RKO (cell line): ENCODE measurements around the gene OLIG1.

Experiments
- DNase-seq: peaks from one replicate; pipeline ENCODE4 v3.0.0-alpha.2; 2016; ENCODE audit warnings: low spot score

Gene OLIG1

DNA sequence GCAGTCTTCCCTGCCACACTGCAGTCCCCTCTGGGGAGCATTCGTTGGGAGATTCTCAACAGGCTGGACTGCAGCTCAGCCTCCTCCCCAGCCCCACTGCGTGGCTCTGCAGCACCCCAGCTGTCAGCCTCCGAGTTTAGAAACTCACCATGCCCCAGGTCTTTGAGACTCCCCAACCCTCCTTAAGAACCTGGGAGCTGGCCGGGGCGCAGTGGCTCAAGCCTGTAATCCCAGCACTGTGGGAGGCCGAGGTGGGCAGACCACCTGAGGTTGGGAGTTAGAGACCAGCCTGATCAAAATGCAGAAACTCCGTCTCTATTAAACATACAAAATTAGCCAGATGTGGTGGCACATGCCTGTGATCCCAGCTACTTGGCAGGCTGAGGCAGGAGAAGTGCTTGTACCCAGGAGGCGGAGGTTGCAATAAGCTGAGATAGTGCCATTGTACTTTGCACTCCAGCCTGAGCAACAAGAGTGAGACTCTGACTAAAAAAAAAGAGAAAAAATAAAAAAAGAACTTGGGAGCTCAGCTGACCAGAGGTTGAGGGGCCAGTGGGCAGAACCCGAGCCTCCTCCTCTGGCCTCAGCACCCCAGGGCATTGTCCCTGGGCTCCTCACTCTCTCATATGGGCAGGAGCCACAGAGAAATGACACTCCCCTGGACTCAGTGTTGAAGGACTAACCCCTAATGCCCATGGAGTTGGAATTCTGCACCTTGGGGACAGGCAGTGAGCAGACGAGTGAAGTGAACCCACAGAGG lies 38.6 kb upstream of the OLIG1 start:
- no peak for DNase-seq

DNA sequence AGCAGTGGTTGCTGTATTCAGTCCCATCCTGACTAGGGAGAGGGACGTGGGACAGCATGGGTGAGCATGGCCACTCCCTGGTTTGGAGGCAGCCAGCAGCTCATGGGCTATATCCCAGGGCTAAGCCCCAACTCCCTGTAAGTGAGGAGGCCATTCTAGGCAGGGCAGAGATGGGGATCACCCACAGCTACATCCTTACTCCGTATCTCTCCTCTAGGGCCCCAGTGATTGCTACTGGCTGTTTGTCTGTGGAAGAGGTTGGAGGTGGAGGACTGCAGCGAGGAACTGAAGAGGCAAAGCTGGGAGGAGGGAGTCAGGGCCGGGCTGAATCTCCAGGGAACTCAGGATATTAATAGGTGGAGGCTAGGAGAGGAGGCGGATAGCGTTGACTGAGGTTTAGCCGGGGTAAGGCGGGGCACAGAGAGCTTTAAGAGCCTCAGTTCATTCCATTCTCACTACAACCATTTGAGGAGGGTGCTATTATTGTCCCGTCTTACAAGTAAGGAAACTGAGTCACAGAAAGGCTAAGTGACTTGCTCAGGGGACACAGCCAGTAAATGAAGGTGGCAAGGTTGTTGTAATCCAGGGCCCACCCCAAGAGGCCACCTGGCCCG lies 37.4 kb upstream of the OLIG1 start:
- no peak for DNase-seq

DNA sequence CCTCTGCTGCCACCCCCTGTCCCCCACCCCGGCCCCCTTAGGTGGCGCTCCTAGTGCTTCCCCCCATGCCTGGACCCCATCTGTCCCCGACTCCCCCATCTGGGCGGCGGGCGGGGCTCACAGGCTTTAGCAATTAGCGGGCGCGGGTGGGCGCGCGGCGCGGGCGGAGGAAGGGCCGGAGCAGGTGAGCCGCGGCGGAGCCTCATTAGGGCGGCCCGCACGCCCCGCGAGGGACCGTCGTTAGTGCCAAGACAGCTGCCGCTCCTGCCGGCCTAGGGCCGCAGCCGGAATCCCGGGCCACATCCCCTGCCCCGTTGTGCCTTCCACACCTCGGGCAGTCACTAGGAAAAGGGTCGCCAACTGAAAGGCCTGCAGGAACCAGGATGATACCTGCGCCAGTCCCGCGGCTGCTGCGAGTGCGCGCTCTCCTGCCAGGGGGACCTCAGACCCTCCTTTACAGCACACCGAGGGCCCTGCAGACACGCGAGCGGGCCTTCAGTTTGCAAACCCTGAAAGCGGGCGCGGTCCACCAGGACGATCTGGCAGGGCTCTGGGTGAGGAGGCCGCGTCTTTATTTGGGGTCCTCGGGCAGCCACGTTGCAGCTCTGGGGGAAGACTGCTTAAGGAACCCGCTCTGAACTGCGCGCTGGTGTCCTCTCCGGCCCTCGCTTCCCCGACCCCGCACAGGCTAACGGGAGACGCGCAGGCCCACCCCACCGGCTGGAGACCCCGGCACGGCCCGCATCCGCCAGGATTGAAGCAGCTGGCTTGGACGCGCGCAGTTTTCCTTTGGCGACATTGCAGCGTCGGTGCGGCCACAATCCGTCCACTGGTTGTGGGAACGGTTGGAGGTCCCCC lies 36.6 kb upstream of the OLIG1 start:
- DNase-seq = no peak

DNA sequence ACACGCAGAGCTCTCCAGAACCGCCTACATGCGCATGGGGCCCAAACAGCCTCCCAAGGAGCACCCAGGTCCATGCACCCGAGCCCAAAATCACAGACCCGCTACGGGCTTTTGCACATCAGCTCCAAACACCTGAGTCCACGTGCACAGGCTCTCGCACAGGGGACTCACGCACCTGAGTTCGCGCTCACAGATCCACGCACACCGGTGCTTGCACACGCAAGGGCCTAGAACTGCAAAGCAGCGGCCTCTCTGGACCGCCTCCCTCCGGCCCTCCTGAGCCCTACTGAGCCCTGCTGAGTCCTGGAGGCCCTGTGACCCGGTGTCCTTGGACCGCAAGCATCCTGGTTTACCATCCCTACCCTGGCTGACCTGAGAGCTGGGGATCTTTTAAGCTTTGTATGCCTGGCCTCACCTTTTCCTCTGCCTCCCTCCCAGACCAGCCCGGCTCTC lies 36.0 kb upstream of the OLIG1 start:
- DNase-seq = no peak

DNA sequence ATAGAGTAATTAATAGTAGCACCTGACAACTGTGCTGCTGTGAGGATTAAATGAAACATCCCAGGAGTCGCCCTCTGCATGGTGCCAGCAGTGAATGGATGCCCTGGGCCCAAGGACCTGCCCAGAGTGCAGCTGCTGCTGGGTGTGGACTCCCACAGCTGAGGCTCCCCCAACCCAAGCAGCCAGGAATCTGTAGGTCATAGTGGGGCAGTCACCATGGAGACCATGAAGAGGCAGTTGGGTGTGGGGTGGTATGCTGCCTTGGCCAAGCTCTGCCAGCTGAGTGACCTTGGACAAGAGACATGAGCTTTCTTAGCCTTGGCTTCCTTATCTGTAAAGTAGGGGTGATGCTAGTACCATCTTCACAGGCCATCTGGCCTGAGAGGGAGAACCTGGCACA lies 34.8 kb upstream of the OLIG1 start:
- no peak for DNase-seq

DNA sequence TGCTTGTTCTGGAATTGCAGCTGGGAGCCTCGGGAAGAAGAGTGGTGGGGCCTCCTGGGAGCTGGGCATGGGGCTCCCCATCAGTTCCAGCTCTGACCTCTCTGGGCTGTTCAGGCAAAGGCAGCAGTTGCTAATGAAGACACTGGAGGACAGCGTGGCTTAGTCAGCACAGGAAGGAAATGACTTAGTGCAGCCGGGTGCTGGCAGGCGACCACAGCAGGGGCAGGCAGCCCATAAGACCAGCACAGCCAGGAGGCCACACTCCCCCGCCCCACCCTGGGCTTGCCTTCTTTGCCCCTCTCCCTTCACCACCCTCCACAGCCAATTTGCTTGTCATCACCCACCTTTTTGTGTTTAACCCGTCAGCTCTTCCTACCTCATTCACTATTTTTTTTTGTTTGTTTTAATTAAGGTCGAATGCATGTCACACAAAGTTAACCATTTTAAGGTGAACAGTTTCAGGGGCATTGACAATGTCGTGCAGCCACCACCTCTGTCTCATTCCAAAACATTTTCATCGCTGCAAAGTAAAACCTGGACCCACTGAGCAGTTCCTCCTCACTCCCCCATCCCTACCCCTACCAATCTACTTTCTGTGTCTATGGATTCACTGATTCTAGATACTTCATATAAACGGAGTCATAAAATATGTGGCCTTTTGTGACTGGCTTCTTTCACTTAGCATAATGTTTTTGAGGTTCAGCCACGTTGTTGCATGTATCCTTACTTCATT lies 33.3 kb upstream of the OLIG1 start:
- peak; percentile 47 for DNase-seq

DNA sequence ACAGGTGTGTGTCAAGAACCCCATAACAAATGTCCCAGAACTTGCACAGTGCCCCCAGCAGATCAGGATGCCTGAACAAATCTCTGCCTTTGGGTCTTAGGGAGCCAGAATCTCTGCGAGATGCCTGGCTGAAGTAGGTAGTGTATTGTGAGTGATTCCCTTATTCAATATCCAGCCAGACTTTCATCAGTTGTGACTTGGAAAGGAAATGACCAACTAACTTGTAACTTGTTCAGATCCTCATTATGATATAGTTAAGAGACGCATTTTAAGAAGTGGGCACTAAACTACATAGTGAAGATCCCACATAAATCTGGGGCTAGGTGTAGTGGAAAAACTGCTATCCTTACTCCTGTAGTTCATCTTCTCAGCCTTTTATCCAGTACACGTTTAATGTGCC lies 32.4 kb upstream of the OLIG1 start:
- no peak for DNase-seq

DNA sequence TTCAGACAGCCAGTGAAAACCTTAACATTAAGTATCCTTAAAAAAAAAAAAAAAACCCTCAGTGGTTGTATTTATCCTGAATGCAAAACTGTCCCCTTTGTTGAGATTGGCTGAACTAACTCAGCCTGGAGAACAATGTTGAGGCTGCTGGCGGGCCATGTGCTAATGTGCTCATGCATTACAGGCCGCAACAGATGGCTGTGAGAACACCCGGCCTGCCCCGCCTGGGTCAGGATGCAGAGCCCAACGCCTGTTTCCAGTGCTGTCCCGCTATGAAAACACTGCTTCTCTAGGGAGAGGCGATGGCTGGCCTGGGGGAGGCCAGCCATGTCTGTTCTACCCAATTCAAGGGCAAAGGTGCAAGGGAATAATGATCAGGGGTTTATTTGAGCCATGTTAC lies 30.4 kb upstream of the OLIG1 start:
- DNase-seq = no peak

DNA sequence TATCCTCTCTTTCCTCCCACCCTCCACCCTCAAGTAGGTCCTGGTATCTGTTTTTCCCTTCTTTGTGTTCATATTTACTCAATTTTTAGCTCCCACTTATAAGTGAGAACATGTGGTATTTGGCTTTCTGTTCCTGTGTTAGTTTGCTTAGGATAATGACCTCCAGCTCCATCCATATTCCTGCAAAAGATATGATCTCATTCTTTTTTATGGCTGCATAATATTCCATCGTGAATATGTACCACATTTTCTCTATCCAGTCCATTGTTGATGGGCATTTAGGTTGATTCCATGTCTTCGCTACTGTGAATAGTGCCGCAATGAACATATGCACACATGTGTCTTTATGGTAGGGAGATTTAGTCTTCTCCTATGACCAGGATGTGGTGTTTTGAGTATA lies 29.7 kb upstream of the OLIG1 start:
- DNase-seq = no peak

DNA sequence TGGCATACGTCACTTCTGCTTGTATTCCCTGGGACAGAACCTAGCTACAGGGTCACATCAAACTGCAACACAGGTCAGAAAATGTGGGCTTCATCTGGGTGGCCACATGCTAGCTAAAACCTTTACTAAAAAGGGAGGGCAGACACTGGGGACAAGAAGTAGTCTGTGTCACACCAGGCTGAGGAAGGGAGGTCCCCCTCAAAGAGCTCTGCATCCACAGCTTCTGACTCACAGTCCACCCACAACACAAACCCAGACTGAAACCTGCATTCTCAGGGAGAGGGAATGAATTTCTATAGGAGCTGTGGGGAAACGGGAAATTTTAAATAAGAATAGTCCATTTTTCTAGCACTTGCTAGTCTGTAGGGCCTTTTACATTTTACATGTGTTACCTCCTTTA lies 28.0 kb upstream of the OLIG1 start:
- DNase-seq = no peak

DNA sequence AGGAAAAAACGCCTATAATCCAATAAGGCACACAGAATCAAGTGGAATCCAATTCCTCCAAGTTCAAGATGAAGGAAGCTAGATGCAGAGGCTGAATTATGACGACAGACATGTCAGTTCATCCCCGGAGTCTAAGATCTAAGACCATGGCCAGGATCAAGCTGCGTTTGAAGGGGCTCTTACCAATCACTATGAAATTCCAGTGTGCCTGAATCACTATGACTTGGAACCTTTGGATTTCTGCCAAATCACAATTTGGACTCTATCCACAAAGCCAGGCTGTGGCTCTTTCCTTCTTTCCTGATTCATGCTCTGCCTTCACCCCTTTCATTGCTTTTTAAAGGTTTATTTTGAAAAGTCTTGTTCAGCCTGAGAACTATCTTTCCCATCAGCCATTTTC lies 27.1 kb upstream of the OLIG1 start:
- DNase-seq = peak; percentile 84

DNA sequence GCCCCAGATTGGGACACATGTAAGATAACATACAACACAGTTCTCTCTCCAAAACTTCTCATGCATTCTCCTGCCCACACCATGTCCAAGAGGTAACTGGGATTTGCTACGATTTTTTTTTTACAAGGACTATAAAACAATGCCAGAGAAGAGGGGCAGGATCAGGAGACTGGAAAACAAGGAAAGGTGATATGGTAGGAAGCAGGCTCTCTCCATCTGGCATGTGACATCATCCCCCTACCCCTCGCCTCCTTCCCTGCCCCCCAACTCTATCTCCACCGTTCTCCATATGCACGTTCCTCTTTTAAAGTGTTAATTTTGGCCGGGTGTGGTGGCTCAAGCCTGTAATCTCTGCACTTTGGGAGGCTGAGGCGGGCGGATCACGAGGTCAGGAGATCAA lies 23.5 kb upstream of the OLIG1 start:
- DNase-seq = no peak

DNA sequence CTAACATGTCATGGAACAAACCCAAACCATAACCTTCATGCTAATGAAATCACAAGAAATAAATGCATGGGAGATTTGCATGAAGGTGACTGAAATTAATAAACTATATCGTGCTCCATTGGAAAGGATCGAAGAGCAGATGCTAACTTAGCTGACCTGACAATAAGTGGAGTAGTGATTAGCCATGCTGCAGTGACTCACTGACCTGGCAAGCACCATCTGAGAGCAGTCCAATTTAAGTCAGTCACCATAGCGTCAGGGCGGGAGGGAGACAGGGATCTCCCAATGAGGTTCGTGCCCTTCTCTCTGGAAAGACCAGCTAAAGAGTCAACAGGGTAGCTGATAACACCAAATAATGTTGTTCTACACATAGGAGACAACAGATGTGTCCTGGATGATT lies 22.7 kb upstream of the OLIG1 start:
- peak; percentile 86 for DNase-seq

DNA sequence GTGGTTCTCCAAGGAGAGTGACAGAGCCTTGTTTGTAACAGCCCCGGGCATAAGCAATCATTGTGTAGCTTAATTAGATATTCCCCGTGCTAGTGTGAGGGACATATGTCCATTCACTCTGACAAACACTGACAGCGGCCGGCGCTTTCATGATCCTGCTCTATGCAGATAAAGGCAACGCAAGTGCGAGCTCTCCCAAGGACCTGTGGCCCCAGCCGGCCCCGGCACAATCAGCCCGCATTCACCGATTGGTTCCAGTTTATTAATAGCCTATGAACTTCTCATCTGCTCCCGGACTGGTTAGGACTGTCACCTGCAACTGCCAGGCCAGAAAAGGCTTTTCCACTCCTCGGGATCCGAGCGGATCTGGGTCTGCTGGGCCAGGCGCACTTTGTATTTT lies 18.0 kb upstream of the OLIG1 start:
- DNase-seq = no peak

DNA sequence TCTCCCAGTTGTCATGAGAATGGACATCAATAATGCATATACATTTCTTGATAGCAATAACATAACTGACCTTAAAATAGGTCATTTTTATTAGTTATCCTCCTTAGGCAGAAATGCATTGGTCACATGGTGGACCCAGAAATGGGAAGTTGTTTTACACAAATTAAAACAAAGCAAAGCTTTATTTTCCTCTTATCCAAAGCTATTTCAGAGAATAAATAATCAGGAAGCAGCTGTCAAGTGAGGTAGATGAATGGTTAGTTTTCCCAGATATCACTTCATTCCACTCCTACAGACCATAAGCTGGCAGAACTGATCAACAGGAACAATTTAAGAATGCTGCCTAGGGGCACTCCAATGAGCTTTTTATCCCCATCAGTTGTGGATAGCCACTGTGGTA lies 16.0 kb upstream of the OLIG1 start:
- no peak for DNase-seq

DNA sequence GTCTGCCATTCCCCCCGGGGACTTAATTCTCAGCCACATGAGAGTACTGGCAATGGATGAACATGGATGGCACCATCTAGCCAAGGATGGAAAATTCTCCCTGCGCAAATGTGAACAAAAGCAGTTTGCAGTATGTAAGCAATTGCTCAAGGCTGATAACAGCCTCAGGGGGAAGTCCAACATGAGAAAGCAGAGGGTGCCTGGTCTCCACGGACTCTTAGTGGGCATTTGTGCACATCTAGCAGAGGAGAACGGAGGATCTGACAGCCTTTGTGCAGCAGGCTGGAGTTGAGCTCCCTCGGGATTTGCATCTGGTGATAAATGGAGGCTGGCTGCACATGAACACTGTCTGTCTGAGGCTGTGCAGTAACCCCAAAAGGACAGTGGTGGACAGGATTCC lies 13.9 kb upstream of the OLIG1 start:
- no peak for DNase-seq

DNA sequence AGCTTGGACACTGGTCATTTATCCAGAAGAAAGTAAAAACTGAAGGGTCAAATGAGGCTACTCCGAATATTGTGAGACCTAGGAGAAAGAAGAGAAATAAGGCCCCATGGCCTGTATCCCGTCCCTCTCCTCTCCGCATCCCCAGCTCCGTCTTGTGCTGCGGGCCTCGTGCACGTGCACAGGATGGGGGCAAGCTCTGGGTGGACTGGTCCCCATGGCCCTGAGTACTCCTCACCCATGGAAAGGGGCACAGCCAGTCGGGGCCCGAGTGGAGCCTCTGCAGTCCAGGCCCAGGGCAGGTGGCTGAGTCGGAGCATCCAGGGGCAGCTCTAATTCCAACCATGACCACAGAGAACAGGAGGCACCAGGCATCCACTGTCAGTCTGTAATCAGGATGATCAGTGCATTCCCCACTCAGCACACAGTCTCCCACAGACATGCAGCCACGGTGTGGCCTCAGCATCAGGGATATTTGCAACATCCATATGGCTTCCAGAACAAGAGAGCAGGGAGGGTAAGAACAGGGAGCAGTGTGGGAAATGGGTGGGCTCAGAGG lies 12.5 kb upstream of the OLIG1 start:
- no peak for DNase-seq

DNA sequence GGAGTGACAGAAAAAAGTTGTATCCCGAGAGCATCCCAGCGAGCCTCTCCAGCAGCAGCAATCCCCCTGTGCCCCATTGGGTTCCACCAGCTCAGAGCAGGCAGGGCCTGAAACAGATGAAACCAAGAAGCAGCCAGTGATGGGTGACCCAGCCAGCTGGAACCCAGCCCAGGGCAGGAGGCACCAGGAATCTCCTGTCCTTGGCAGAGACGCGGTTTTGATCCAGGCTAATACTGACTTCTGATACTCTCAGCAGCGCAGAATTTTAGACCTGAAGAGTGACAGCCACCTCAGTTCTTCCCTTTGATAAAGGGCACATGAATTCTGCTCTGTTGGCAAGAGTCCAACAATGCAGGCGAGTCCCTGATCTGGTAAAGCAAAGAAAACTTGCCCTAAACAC lies 11.4 kb upstream of the OLIG1 start:
- no peak for DNase-seq

DNA sequence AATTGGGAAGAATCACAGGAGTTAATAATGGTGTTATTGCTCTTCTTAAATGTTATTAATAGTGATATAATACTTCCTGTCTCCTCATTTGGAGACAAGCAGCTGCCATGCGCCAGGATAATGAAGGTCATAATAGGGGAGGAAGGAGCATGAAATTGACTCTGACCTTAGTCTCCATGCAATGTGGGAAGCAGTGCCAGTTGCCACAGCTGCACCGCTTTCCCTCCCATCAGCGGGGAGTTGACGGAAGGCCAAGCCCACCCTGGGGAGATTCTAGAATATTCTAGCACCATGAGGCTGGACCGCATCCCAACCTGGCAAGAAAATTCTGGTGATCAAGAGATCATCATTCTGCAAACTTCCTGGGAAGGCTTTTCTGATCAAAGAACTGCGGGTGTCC lies 11.0 kb upstream of the OLIG1 start:
- DNase-seq = no peak

DNA sequence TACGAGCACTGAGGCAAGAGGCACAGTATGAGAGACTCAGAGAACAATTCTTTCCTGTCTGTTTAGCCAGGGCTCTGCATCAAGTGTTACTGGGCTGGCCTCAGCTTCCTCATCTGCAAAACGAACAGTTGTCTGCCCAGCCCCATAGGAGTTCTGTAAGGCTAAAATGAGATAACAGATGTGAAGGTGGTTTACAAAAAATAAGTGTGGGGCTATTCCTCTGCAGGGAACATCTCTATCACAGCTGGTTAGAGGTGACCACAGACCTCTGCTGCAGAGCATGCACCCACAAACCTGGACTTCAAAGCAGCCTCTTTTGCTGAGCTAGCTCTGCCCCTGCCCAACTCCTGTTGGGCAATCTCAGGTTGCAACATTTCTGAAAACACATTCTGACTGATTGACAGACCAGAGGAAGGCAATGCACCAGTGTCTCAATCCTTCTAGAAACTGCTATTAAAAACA lies 10.5 kb upstream of the OLIG1 start:
- no peak for DNase-seq

DNA sequence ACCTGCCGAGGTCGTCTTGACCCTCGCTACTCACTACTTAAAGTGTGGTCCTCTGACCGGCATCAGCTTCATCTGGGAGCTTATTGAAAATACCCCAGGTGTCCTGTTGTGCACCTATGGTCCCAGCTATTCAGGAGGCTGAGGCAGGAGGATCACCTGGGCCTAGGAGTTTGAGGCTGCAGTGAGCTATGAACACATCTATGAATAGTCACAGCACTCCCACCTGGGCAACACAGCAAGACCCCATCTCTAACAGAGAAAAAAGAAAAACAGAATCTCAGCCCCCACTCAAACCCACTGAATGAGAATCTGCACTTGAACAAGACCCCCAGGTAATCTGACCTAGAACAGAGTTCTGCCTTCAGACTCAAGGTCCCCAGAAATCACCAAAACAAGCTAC lies 8.7 kb upstream of the OLIG1 start:
- DNase-seq = no peak

DNA sequence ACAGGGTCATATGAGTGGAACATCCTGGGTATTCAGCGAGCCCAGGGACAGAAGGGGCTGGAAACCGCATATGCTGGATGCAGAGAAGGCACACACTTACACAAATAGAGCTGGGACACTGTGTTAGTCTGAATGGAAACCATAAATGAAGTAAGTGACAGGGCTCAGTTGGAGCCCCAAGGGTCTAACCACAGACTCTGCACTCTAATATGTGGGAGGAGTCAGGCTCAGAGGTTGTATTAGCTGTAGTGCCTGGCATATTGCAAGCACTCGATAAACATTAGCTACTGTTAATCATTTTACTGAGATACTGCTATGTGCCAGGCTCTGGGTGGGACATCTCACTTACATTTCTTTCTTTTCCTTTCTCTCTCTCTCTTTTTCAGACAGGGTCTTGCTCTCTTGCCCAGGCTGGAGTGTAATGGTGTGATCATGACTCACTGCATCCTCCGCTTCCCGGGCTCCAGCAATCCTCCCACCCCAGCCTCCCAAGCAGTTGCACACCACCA lies 6.5 kb upstream of the OLIG1 start:
- no peak for DNase-seq
